ENCODE results near the gene MAP1B. TPM values are rescaled to one million over a fixed set of nuclear protein-coding genes. Genes with fewer than 3 reads are reported as not detected.
A peak's percentile ranks its signal among the peaks of the same experiment; 100 is the strongest.

The MAP1B gene
- total RNA-seq, 1 donor from 2014 or later: 218 TPM

- DNase-seq (ENCODE audit: low spot score): no peak
- no peak for ATAC-seq
- intact Hi-C loops (cut with DNase I): no loop called here
These were observed 99.7 kb downstream of the MAP1B start for GRCh38 chr5:72206994-72207393.

- DNase-seq (ENCODE audit: low spot score): no peak
- no peak for ATAC-seq
- intact Hi-C loops (cut with DNase I): no loop called here
These were observed 101.2 kb downstream of the MAP1B start for GRCh38 chr5:72208324-72208926.

GRCh38 chr5:72209147-72210115 is 102.2 kb downstream of the MAP1B start:
- DNase-seq (ENCODE audit: low spot score): no peak
- intact Hi-C loops (cut with DNase I): no loop called here

GRCh38 chr5:72210888-72211678 is 103.8 kb downstream of the MAP1B start:
- peak; percentile 82 for ATAC-seq
- intact Hi-C loops (cut with DNase I): no loop called here
- peak; percentile 75 for DNase-seq (ENCODE audit: low spot score)

More at GRCh38 chr5:72209147-72210115, 102.2 kb downstream of the MAP1B start:
- no peak for ATAC-seq

- DNase-seq (ENCODE audit: low spot score) (no peak), ATAC-seq (no peak)
- intact Hi-C loops (cut with DNase I): no loop called here
These were observed 104.9 kb downstream of the MAP1B start for GRCh38 chr5:72212171-72212570.

- DNase-seq (ENCODE audit: low spot score): no peak
- ATAC-seq: no peak
- intact Hi-C loops (cut with DNase I): no loop called here
These were observed 106.2 kb downstream of the MAP1B start for GRCh38 chr5:72213482-72213881.

- intact Hi-C loops (cut with DNase I): no loop called here
- DNase-seq (ENCODE audit: low spot score): no peak
- ATAC-seq: no peak
These were observed 106.9 kb downstream of the MAP1B start for GRCh38 chr5:72214168-72214567.

GRCh38 chr5:72216756-72217155 is 109.5 kb downstream of the MAP1B start:
- ATAC-seq: no peak
- no peak for DNase-seq (ENCODE audit: low spot score)
- intact Hi-C loops (cut with DNase I): no loop called here

GRCh38 chr5:72221099-72221498 is 113.8 kb downstream of the MAP1B start:
- intact Hi-C loops (cut with DNase I): no loop called here
- ATAC-seq (no peak), DNase-seq (ENCODE audit: low spot score) (no peak)

- intact Hi-C loops (cut with DNase I): no loop called here
- ATAC-seq (no peak), DNase-seq (ENCODE audit: low spot score) (no peak)
These were observed 114.3 kb downstream of the MAP1B start for GRCh38 chr5:72221541-72221940.

GRCh38 chr5:72222521-72222920 is 115.2 kb downstream of the MAP1B start:
- ATAC-seq (no peak), DNase-seq (ENCODE audit: low spot score) (no peak)
- intact Hi-C loops (cut with DNase I): no loop called here

GRCh38 chr5:72223371-72223770 is 116.1 kb downstream of the MAP1B start:
- ATAC-seq (no peak), DNase-seq (ENCODE audit: low spot score) (no peak)
- intact Hi-C loops (cut with DNase I): no loop called here

GRCh38 chr5:72224946-72225463 is 117.7 kb downstream of the MAP1B start:
- DNase-seq (ENCODE audit: low spot score) (no peak), ATAC-seq (no peak)
- intact Hi-C loops (cut with DNase I): no loop called here

- intact Hi-C loops (cut with DNase I): no loop called here
- DNase-seq (ENCODE audit: low spot score) (no peak), ATAC-seq (no peak)
These were observed 118.5 kb downstream of the MAP1B start for GRCh38 chr5:72225741-72226140.

- DNase-seq (ENCODE audit: low spot score) (no peak), ATAC-seq (no peak)
- intact Hi-C loops (cut with DNase I): no loop called here
These were observed 119.7 kb downstream of the MAP1B start for GRCh38 chr5:72226950-72227349.

- ATAC-seq (no peak), DNase-seq (ENCODE audit: low spot score) (no peak)
- intact Hi-C loops (cut with DNase I): no loop called here
These were observed 121.7 kb downstream of the MAP1B start for GRCh38 chr5:72228960-72229359.

GRCh38 chr5:72231991-72232703 is 124.9 kb downstream of the MAP1B start:
- DNase-seq (ENCODE audit: low spot score) (no peak), ATAC-seq (no peak)
- intact Hi-C loops (cut with DNase I): no loop called here

- ATAC-seq (no peak), DNase-seq (ENCODE audit: low spot score) (no peak)
- intact Hi-C loops (cut with DNase I): no loop called here
These were observed 125.6 kb downstream of the MAP1B start for GRCh38 chr5:72232838-72233237.

GRCh38 chr5:72233835-72234234 is 126.6 kb downstream of the MAP1B start:
- intact Hi-C loops (cut with DNase I): no loop called here
- DNase-seq (ENCODE audit: low spot score) (no peak), ATAC-seq (no peak)
